ENCODE data around the gene USP25. TPM values are rescaled to one million over a fixed set of nuclear protein-coding genes. Genes with fewer than 3 reads are reported as not detected.

Gene USP25
- total RNA-seq, 5 donors from 2014 or later (not counting 1 experiment from before 2014, with no cell fraction given), result 59.8 to 74.2 (median 61.9) TPM

- peaks cover 52% of the 10 kb centered on the region for H3K36me3 Mint-ChIP-seq
- no peak overlapping the region for H3K4me3 ChIP-seq (ENCODE audit: control insufficient read depth in 1 of 2, extremely low read depth in 1 of 2, low read length in 1 of 2)
- H3K27me3 Mint-ChIP-seq, result no peaks in the 10 kb centered on the region
- no peak for DNase-seq
- 100% methylated on average over 1 of the region's 3 CpGs for WGBS (ENCODE audit: insufficient coverage)
- H3K4me3 Mint-ChIP-seq, result no peak overlapping the region
- POLR2A ChIA-PET, result no interaction called here
- H3K4me1 Mint-ChIP-seq, result peaks cover 60 to 72% (median 67%) of the 10 kb centered on the region in 3 donors
- CTCF ChIA-PET, result no interaction called here
- no peak overlapping the region for H3K27ac Mint-ChIP-seq
- no peak for ATAC-seq (replicated peaks in 1 of 4)
- no peaks in the 10 kb centered on the region for H3K36me3 ChIP-seq (ENCODE audit: control insufficient read depth in 2 of 2, extremely low read depth in 1 of 2, insufficient read depth in 1 of 2, low read length in 1 of 2)
- no peaks in the 10 kb centered on the region for H3K9me3 ChIP-seq
- H3K9me3 Mint-ChIP-seq, result no peaks in the 10 kb centered on the region
- no peaks in the 10 kb centered on the region for H3K4me1 ChIP-seq (ENCODE audit: control insufficient read depth in 1 of 2, extremely low read depth in 1 of 2, insufficient read depth in 2 of 2, low read length in 2 of 2)
- H3K27me3 ChIP-seq (replicated peaks in 1 of 2; ENCODE audit: control insufficient read depth in 2 of 2, extremely low read depth in 1 of 2, insufficient read depth in 2 of 2, low read length in 1 of 2), result no peaks in the 10 kb centered on the region
- no peak overlapping the region for H3K27ac ChIP-seq (ENCODE audit: low read length)
These were observed 42.9 kb downstream of the USP25 start for GRCh38 chr21:15772654-15773053.

GRCh38 chr21:15774590-15774989, 44.8 kb downstream of the USP25 start:
- H3K36me3 Mint-ChIP-seq, result peaks cover 45% of the 10 kb centered on the region
- no peak for DNase-seq
- ChIA-PET CTCF (no interaction called here), POLR2A (interaction anchor here (0.7 kb wide), 2 partner anchors 8 to 19 kb away, joined by 3 to 4 read pairs; no protein-coding TSS in a partner anchor)
- ATAC-seq (replicated peaks in 1 of 4), result no peak
- H3K27ac ChIP-seq (ENCODE audit: low read length), result no peak overlapping the region
- H3K4me1 Mint-ChIP-seq, result peaks cover 48 to 63% (median 61%) of the 10 kb centered on the region in 3 donors
- H3K9me3 ChIP-seq, result no peaks in the 10 kb centered on the region
- 100% methylated on average over 1 of the region's 3 CpGs for WGBS (ENCODE audit: insufficient coverage)
- H3K27me3 ChIP-seq (replicated peaks in 1 of 2; ENCODE audit: control insufficient read depth in 2 of 2, extremely low read depth in 1 of 2, insufficient read depth in 2 of 2, low read length in 1 of 2), result no peaks in the 10 kb centered on the region
- no peak overlapping the region for H3K4me3 ChIP-seq (ENCODE audit: control insufficient read depth in 1 of 2, extremely low read depth in 1 of 2, low read length in 1 of 2)
- H3K4me3 Mint-ChIP-seq, result no peak overlapping the region
- H3K27ac Mint-ChIP-seq, result no peak overlapping the region
- H3K36me3 ChIP-seq (ENCODE audit: control insufficient read depth in 2 of 2, extremely low read depth in 1 of 2, insufficient read depth in 1 of 2, low read length in 1 of 2), result no peaks in the 10 kb centered on the region
- no peaks in the 10 kb centered on the region for H3K27me3 Mint-ChIP-seq
- H3K9me3 Mint-ChIP-seq, result no peaks in the 10 kb centered on the region
- no peaks in the 10 kb centered on the region for H3K4me1 ChIP-seq (ENCODE audit: control insufficient read depth in 1 of 2, extremely low read depth in 1 of 2, insufficient read depth in 2 of 2, low read length in 2 of 2)

GRCh38 chr21:15775291-15775690, 45.5 kb downstream of the USP25 start:
- H3K36me3 ChIP-seq (ENCODE audit: control insufficient read depth in 2 of 2, extremely low read depth in 1 of 2, insufficient read depth in 1 of 2, low read length in 1 of 2), result no peaks in the 10 kb centered on the region
- H3K4me3 ChIP-seq (ENCODE audit: control insufficient read depth in 1 of 2, extremely low read depth in 1 of 2, low read length in 1 of 2), result no peak overlapping the region
- WGBS (ENCODE audit: insufficient coverage), result 100% methylated on average over 3 of the region's 4 CpGs
- no peaks in the 10 kb centered on the region for H3K27me3 ChIP-seq (replicated peaks in 1 of 2; ENCODE audit: control insufficient read depth in 2 of 2, extremely low read depth in 1 of 2, insufficient read depth in 2 of 2, low read length in 1 of 2)
- no peak overlapping the region for H3K4me3 Mint-ChIP-seq
- no peak for ATAC-seq (replicated peaks in 1 of 4)
- H3K27ac ChIP-seq (ENCODE audit: low read length), result no peak overlapping the region
- no peaks in the 10 kb centered on the region for H3K9me3 ChIP-seq
- no peaks in the 10 kb centered on the region for H3K9me3 Mint-ChIP-seq
- ChIA-PET CTCF (interaction anchor here (0.6 kb wide), 2 partner anchors 109 to 1346 kb away, joined by 4 to 6 read pairs; no protein-coding TSS in a partner anchor), POLR2A (interaction anchor here in 1 of 2 donors (0.7 to 0.9 kb wide), 2 partner anchors 10 to 1079 kb away, joined by 5 to 15 read pairs; no protein-coding TSS in a partner anchor)
- H3K4me1 Mint-ChIP-seq, result peaks cover 44 to 61% (median 55%) of the 10 kb centered on the region in 3 donors
- H3K36me3 Mint-ChIP-seq, result peaks cover 43% of the 10 kb centered on the region
- no peak overlapping the region for H3K27ac Mint-ChIP-seq
- H3K4me1 ChIP-seq (ENCODE audit: control insufficient read depth in 1 of 2, extremely low read depth in 1 of 2, insufficient read depth in 2 of 2, low read length in 2 of 2), result no peaks in the 10 kb centered on the region
- no peaks in the 10 kb centered on the region for H3K27me3 Mint-ChIP-seq
- DNase-seq, result no peak

GRCh38 chr21:15775981-15776380, 46.2 kb downstream of the USP25 start:
- CTCF ChIA-PET, result interaction anchor here (0.6 kb wide), 2 partner anchors 108 to 1347 kb away, joined by 4 to 6 read pairs; no protein-coding TSS in a partner anchor
- no peak overlapping the region for H3K4me3 Mint-ChIP-seq

GRCh38 chr21:15776818-15777217, 47.0 kb downstream of the USP25 start:
- WGBS (ENCODE audit: insufficient coverage), result no CpG with 5 or more reads among the region's 2 CpGs
- Histone ChIP-seq H3K36me3 (ENCODE audit: control insufficient read depth in 2 of 2, extremely low read depth in 1 of 2, insufficient read depth in 1 of 2, low read length in 1 of 2) (peaks cover 4 to 12% of the 10 kb centered on the region in 2 donors), H3K27me3 (replicated peaks in 1 of 2; ENCODE audit: control insufficient read depth in 2 of 2, extremely low read depth in 1 of 2, insufficient read depth in 2 of 2, low read length in 1 of 2) (no peaks in the 10 kb centered on the region), H3K27ac (ENCODE audit: low read length) (no peak overlapping the region), H3K9me3 (no peaks in the 10 kb centered on the region), H3K4me1 (ENCODE audit: control insufficient read depth in 1 of 2, extremely low read depth in 1 of 2, insufficient read depth in 2 of 2, low read length in 2 of 2) (no peaks in the 10 kb centered on the region), H3K4me3 (ENCODE audit: control insufficient read depth in 1 of 2, extremely low read depth in 1 of 2, low read length in 1 of 2) (no peak overlapping the region)
- Mint-ChIP-seq H3K36me3 (peaks cover 45% of the 10 kb centered on the region), H3K9me3 (peaks cover 0 to 4% (median 0%) of the 10 kb centered on the region in 3 donors), H3K27me3 (no peaks in the 10 kb centered on the region), H3K27ac (no peak overlapping the region), H3K4me1 (peaks cover 41 to 56% (median 48%) of the 10 kb centered on the region in 3 donors), H3K4me3 (no peak overlapping the region)
- ChIA-PET POLR2A (interaction anchor here in 1 of 2 donors (0.7 kb wide), 1 partner anchor 30 kb away, joined by 3 read pairs; no protein-coding TSS in a partner anchor), CTCF (interaction anchor here in 1 of 2 donors (0.7 kb wide), 1 partner anchor 48 kb away, joined by 3 read pairs; no protein-coding TSS in a partner anchor)
- DNase-seq (no peak), ATAC-seq (replicated peaks in 1 of 4) (no peak)

More at GRCh38 chr21:15775981-15776380, 46.2 kb downstream of the USP25 start:
- no peak overlapping the region for H3K27ac Mint-ChIP-seq
- peaks cover 44% of the 10 kb centered on the region for H3K36me3 Mint-ChIP-seq
- DNase-seq (no peak), ATAC-seq (replicated peaks in 1 of 4) (no peak)
- Histone ChIP-seq H3K27me3 (replicated peaks in 1 of 2; ENCODE audit: control insufficient read depth in 2 of 2, extremely low read depth in 1 of 2, insufficient read depth in 2 of 2, low read length in 1 of 2) (no peaks in the 10 kb centered on the region), H3K36me3 (ENCODE audit: control insufficient read depth in 2 of 2, extremely low read depth in 1 of 2, insufficient read depth in 1 of 2, low read length in 1 of 2) (peaks cover 0 to 4% of the 10 kb centered on the region in 2 donors), H3K27ac (ENCODE audit: low read length) (no peak overlapping the region), H3K4me3 (ENCODE audit: control insufficient read depth in 1 of 2, extremely low read depth in 1 of 2, low read length in 1 of 2) (no peak overlapping the region), H3K9me3 (no peaks in the 10 kb centered on the region), H3K4me1 (ENCODE audit: control insufficient read depth in 1 of 2, extremely low read depth in 1 of 2, insufficient read depth in 2 of 2, low read length in 2 of 2) (no peaks in the 10 kb centered on the region)
- H3K9me3 Mint-ChIP-seq, result peaks cover 0 to 4% (median 0%) of the 10 kb centered on the region in 3 donors
- H3K27me3 Mint-ChIP-seq, result no peaks in the 10 kb centered on the region
- H3K4me1 Mint-ChIP-seq, result peaks cover 44 to 61% (median 53%) of the 10 kb centered on the region in 3 donors
- POLR2A ChIA-PET, result interaction anchor here in 1 of 2 donors (0.9 kb wide), 1 partner anchor 9 kb away, joined by 15 read pairs; no protein-coding TSS in a partner anchor

GRCh38 chr21:15781986-15782385, 52.2 kb downstream of the USP25 start:
- Mint-ChIP-seq H3K27me3 (no peaks in the 10 kb centered on the region), H3K4me1 (peaks cover 35 to 54% (median 35%) of the 10 kb centered on the region in 3 donors), H3K9me3 (peaks cover 2 to 5% (median 4%) of the 10 kb centered on the region in 3 donors), H3K4me3 (no peak overlapping the region), H3K36me3 (peaks cover 55% of the 10 kb centered on the region), H3K27ac (no peak overlapping the region)
- H3K27ac ChIP-seq (ENCODE audit: low read length), result no peak overlapping the region
- DNase-seq (no peak), ATAC-seq (replicated peaks in 1 of 4) (no peak)
- peaks cover 11 to 21% of the 10 kb centered on the region in 2 donors for H3K36me3 ChIP-seq (ENCODE audit: control insufficient read depth in 2 of 2, extremely low read depth in 1 of 2, insufficient read depth in 1 of 2, low read length in 1 of 2)
- H3K4me1 ChIP-seq (ENCODE audit: control insufficient read depth in 1 of 2, extremely low read depth in 1 of 2, insufficient read depth in 2 of 2, low read length in 2 of 2), result peaks cover 0 to 5% of the 10 kb centered on the region in 2 experiments
- H3K9me3 ChIP-seq, result no peaks in the 10 kb centered on the region
- WGBS (ENCODE audit: insufficient coverage), result 100% methylated on average over 3 of the region's 3 CpGs
- H3K4me3 ChIP-seq (ENCODE audit: control insufficient read depth in 1 of 2, extremely low read depth in 1 of 2, low read length in 1 of 2), result no peak overlapping the region
- no peaks in the 10 kb centered on the region for H3K27me3 ChIP-seq (replicated peaks in 1 of 2; ENCODE audit: control insufficient read depth in 2 of 2, extremely low read depth in 1 of 2, insufficient read depth in 2 of 2, low read length in 1 of 2)
- ChIA-PET CTCF (interaction anchor here in 1 of 2 donors (0.6 kb wide), 1 partner anchor 54 kb away, joined by 3 read pairs; no protein-coding TSS in a partner anchor), POLR2A (interaction anchor here (0.5 to 1.1 kb wide), 2 partner anchors 11 to 27 kb away, joined by 3 read pairs; no protein-coding TSS in a partner anchor)

All from T-cell (primary cell).